Central memory CD4-positive, alpha-beta T cell (primary cell): ENCODE measurements around the gene SLC19A2.

Experiments
- DNase-seq: peaks from one replicate; pipeline ENCODE4 v3.0.0; 2022

The SLC19A2 gene

GRCh38 chr1:169474302-169474995, 11.3 kb downstream of the SLC19A2 start:
- DNase-seq = no peak

GRCh38 chr1:169473347-169473746, 12.4 kb downstream of the SLC19A2 start:
- DNase-seq = no peak

GRCh38 chr1:169472738-169473137, 13.0 kb downstream of the SLC19A2 start:
- DNase-seq = no peak

- no peak for DNase-seq
Observed at GRCh38 chr1:169468982-169469381, 16.8 kb downstream of the SLC19A2 start.

- DNase-seq = no peak
Observed at GRCh38 chr1:169466259-169467230, 19.2 kb downstream of the SLC19A2 start.

GRCh38 chr1:169465281-169465680, 20.5 kb downstream of the SLC19A2 start:
- DNase-seq = no peak

- no peak for DNase-seq
Observed at GRCh38 chr1:169462385-169462784, 23.4 kb downstream of the SLC19A2 start.

- DNase-seq = no peak
Observed at GRCh38 chr1:169461390-169462000, 24.2 kb downstream of the SLC19A2 start.

- DNase-seq = peak; percentile 24
Observed at GRCh38 chr1:169460191-169460833, 25.4 kb downstream of the SLC19A2 start.

- no peak for DNase-seq
Observed at GRCh38 chr1:169457443-169457842, 28.3 kb downstream of the SLC19A2 start.

- DNase-seq = no peak
Observed at GRCh38 chr1:169456029-169456428, 29.7 kb downstream of the SLC19A2 start.

- no peak for DNase-seq
Observed at GRCh38 chr1:169452921-169453320, 32.8 kb downstream of the SLC19A2 start.

GRCh38 chr1:169451218-169451824, 34.4 kb downstream of the SLC19A2 start:
- DNase-seq = no peak

GRCh38 chr1:169443923-169444322, 41.8 kb downstream of the SLC19A2 start:
- DNase-seq = no peak

- peak; percentile 21 for DNase-seq
Observed at GRCh38 chr1:169427081-169427641, 58.6 kb downstream of the SLC19A2 start, which contains the start of gene CCDC181. Gene CCDC181 (minus strand): TSS chr1:169427474. CDS start chr1:169424927, 2,547 bp downstream.

GRCh38 chr1:169426174-169426705, 59.5 kb downstream of the SLC19A2 start:
- no peak for DNase-seq

- DNase-seq = no peak
Observed at GRCh38 chr1:169421309-169421708, 64.4 kb downstream of the SLC19A2 start.

GRCh38 chr1:169414952-169415351, 70.8 kb downstream of the SLC19A2 start:
- DNase-seq = no peak
